ENCODE results near the gene LYST. TPM values are rescaled to one million over a fixed set of nuclear protein-coding genes. Genes with fewer than 3 reads are reported as not detected.

Gene LYST
- total and polyA plus RNA-seq, 2 donors (not counting 3 experiments of a cell fraction or from before 2014, with no cell fraction given) = 3.1 to 9.6 TPM

GRCh38 chr1:235689356-235689755 lies 177.3 kb downstream of the LYST start:
- Histone ChIP-seq H3K79me2 (ENCODE audit: control insufficient read depth, insufficient read depth, low read length) (no peaks in the 10 kb centered on the region), H3K27me3 (ENCODE audit: control insufficient read depth in 2 of 2, insufficient read depth in 2 of 2, low read length in 2 of 2) (no peaks in the 10 kb centered on the region), H3K9me1 (replicated peaks; ENCODE audit: control insufficient read depth, extremely low read depth, insufficient read depth, low read length) (no peaks in the 10 kb centered on the region), H3K9me3 (replicated peaks; ENCODE audit: control insufficient read depth, insufficient read depth, low read length) (no peaks in the 10 kb centered on the region), H3K36me3 (ENCODE audit: control insufficient read depth in 2 of 2, extremely low read depth in 1 of 2, insufficient read depth in 2 of 2, low read length in 2 of 2) (no peaks in the 10 kb centered on the region), H3K4me1 (ENCODE audit: control insufficient read depth, extremely low read depth, insufficient read depth, low read length) (no peaks in the 10 kb centered on the region), H3K9ac (replicated peaks; ENCODE audit: extremely low read depth, insufficient read depth, low read length) (no peak overlapping the region), H3K27ac (ENCODE audit: insufficient read depth, low read depth, low read length) (no peak overlapping the region), H2AFZ (ENCODE audit: low read depth, low read length) (no peak overlapping the region), H3K4me3 (replicated peaks in 1 of 3; ENCODE audit: insufficient read depth in 1 of 3, low read depth in 1 of 3, low read length in 3 of 3) (no peak overlapping the region), H3K4me2 (ENCODE audit: insufficient read depth, low read length) (no peak overlapping the region), H4K20me1 (replicated peaks; ENCODE audit: control insufficient read depth, extremely low read depth, insufficient read depth, low read length) (no peaks in the 10 kb centered on the region)
- CTCF ChIA-PET = no interaction called here
- DNase-seq (ENCODE audit: low read depth, low spot score) = no peak
- no peak for FAIRE-seq
- BruUV-seq (replicated peaks) = no TSS peak
- TF ChIP-seq CTCF (IDR thresholded peaks at IDR 0.05; ENCODE audit: extremely low read depth in 1 of 2, insufficient read depth in 1 of 2, low read depth in 1 of 2, low read length in 2 of 2) = no peak
- dilution Hi-C loops (cut with MboI; ENCODE audit: extremely low pct_ligation_motif_present, low sequenced_read_pairs) (no loop called here), intact Hi-C loops (cut with micrococcal nuclease) (no loop called here)
- POLR2A ChIA-PET = no interaction called here

- DNase-seq (ENCODE audit: low read depth, low spot score) (no peak), FAIRE-seq (no peak)
- no peaks in the 10 kb centered on the region for H3K27me3 ChIP-seq (ENCODE audit: control insufficient read depth in 2 of 2, insufficient read depth in 2 of 2, low read length in 2 of 2)
- TF ChIP-seq POLR2AphosphoS5 (IDR thresholded peaks at IDR 0.05; ENCODE audit: insufficient read depth, low read depth, low read length) = no peak
- no peak for TF ChIP-seq GATA2 (IDR thresholded peaks at IDR 0.05; ENCODE audit: insufficient read depth, insufficient read length, low read depth, low read length)
- no peak for TF ChIP-seq FOS (IDR thresholded peaks at IDR 0.05; ENCODE audit: borderline replicate concordance, insufficient read depth, low read length)
- TF ChIP-seq EZH2 (IDR thresholded peaks at IDR 0.05; ENCODE audit: borderline replicate concordance, low read depth, low read length, severe bottlenecking) = no peak
- TF ChIP-seq JUN (IDR thresholded peaks at IDR 0.05; ENCODE audit: borderline replicate concordance, insufficient read depth, insufficient read length, low read depth) = no peak
- TF ChIP-seq, protein P1, sequence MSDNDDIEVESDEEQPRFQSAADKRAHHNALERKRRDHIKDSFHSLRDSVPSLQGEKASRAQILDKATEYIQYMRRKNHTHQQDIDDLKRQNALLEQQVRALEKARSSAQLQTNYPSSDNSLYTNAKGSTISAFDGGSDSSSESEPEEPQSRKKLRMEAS (IDR thresholded peaks at IDR 0.05; ENCODE audit: insufficient read depth, insufficient read length) = no peak
- no TSS peak for BruUV-seq (replicated peaks)
- H4K20me1 ChIP-seq (replicated peaks; ENCODE audit: control insufficient read depth, extremely low read depth, insufficient read depth, low read length) = no peaks in the 10 kb centered on the region
- H3K9me3 ChIP-seq (replicated peaks; ENCODE audit: control insufficient read depth, insufficient read depth, low read length) = no peaks in the 10 kb centered on the region
- dilution Hi-C loops (cut with MboI; ENCODE audit: extremely low pct_ligation_motif_present, low sequenced_read_pairs) (no loop called here), intact Hi-C loops (cut with micrococcal nuclease) (no loop called here)
- H3K27ac ChIP-seq (ENCODE audit: insufficient read depth, low read depth, low read length) = no peak overlapping the region
- H3K9me1 ChIP-seq (replicated peaks; ENCODE audit: control insufficient read depth, extremely low read depth, insufficient read depth, low read length) = no peaks in the 10 kb centered on the region
- H2AFZ ChIP-seq (ENCODE audit: low read depth, low read length) = no peak overlapping the region
- POLR2A ChIA-PET = no interaction called here
- no peak overlapping the region for H3K9ac ChIP-seq (replicated peaks; ENCODE audit: extremely low read depth, insufficient read depth, low read length)
- H3K79me2 ChIP-seq (ENCODE audit: control insufficient read depth, insufficient read depth, low read length) = no peaks in the 10 kb centered on the region
- CTCF ChIA-PET = interaction anchor here (1.3 kb wide), 1 partner anchor 10 kb away, joined by 3 read pairs; no protein-coding TSS in a partner anchor
- H3K4me3 ChIP-seq (replicated peaks in 1 of 3; ENCODE audit: insufficient read depth in 1 of 3, low read depth in 1 of 3, low read length in 3 of 3) = no peak overlapping the region
- no peak overlapping the region for H3K4me2 ChIP-seq (ENCODE audit: insufficient read depth, low read length)
- no peaks in the 10 kb centered on the region for H3K4me1 ChIP-seq (ENCODE audit: control insufficient read depth, extremely low read depth, insufficient read depth, low read length)
- no peaks in the 10 kb centered on the region for H3K36me3 ChIP-seq (ENCODE audit: control insufficient read depth in 2 of 2, extremely low read depth in 1 of 2, insufficient read depth in 2 of 2, low read length in 2 of 2)
Measured at GRCh38 chr1:235688096-235688495, 178.6 kb downstream of the LYST start.
